ENCODE measurements around the gene TMPRSS3.

The TMPRSS3 gene

DNA sequence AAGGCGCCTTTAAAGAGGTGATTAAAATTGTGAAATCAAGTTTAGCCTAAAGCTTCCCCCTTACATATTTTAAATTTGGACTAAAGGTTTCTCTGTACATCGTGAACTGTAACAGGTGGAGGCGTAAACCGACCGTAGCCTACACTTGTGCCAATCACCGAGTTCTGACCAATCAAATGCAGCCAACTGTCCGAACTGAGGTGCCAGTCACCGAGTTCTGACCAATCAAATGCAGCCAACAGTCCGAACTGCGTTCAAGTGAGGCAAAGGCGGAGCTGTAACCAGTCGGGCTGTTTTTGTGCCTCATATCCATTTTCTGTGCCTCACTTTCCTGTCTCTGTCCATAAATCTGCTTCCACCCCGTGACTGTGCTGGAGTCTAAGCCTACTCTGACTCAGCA is 36.9 kb downstream of the TMPRSS3 start:
- Histone ChIP-seq H3K27me3 (ENCODE audit: control insufficient read depth in 5 of 5, insufficient read depth in 4 of 5, low read length in 5 of 5) (peaks cover 5 to 22% (median 14%) of the 10 kb centered on the region in 5 donors), H3K9ac (ENCODE audit: low read length in 5 of 5) (no peak overlapping the region), H3K27ac (ENCODE audit: low read depth, low read length) (no peak overlapping the region), H3K36me3 (ENCODE audit: control insufficient read depth in 5 of 5, insufficient read depth in 5 of 5, low read length in 5 of 5) (no peaks in the 10 kb centered on the region), H3K4me1 (ENCODE audit: control insufficient read depth in 5 of 5, insufficient read depth in 5 of 5, low read length in 5 of 5) (no peaks in the 10 kb centered on the region), H3K4me3 (ENCODE audit: low read depth in 1 of 5, low read length in 5 of 5) (no peak overlapping the region), H3K9me3 (ENCODE audit: control insufficient read depth in 5 of 5, low read length in 5 of 5) (peaks cover 0 to 25% (median 16%) of the 10 kb centered on the region in 5 donors)

- Histone ChIP-seq H3K27ac (ENCODE audit: low read depth, low read length) (no peak overlapping the region), H3K27me3 (ENCODE audit: control insufficient read depth in 5 of 5, insufficient read depth in 4 of 5, low read length in 5 of 5) (peaks cover 5 to 18% (median 10%) of the 10 kb centered on the region in 5 donors), H3K4me3 (ENCODE audit: low read depth in 1 of 5, low read length in 5 of 5) (no peak overlapping the region), H3K36me3 (ENCODE audit: control insufficient read depth in 5 of 5, insufficient read depth in 5 of 5, low read length in 5 of 5) (no peaks in the 10 kb centered on the region), H3K9ac (ENCODE audit: low read length in 5 of 5) (no peak overlapping the region), H3K9me3 (ENCODE audit: control insufficient read depth in 5 of 5, low read length in 5 of 5) (peaks cover 0 to 26% (median 16%) of the 10 kb centered on the region in 5 donors), H3K4me1 (ENCODE audit: control insufficient read depth in 5 of 5, insufficient read depth in 5 of 5, low read length in 5 of 5) (no peaks in the 10 kb centered on the region)
Observed at GRCh38 chr21:42358261-42358660, 37.6 kb downstream of the TMPRSS3 start.

DNA sequence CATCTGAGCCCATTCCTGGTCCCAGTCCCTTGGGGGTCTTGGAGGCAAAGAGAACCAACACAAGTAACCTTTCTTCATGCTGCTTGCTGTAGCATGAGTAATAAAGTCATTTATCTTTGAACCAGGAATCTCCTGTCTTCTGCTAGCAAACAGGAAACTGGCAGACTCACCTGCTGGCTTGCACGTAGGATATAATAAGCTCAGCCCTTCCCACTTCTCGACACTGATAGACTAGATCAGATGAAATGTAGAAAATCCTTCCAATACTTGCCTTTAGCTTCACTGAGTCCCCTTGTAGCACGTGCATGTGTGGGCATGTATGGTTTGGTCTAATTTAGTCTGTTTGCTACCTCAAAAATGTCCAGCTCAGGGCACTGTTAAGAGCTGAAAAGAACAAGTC is 38.5 kb downstream of the TMPRSS3 start:
- peaks cover 0 to 26% (median 16%) of the 10 kb centered on the region in 5 donors for H3K9me3 ChIP-seq (ENCODE audit: control insufficient read depth in 5 of 5, low read length in 5 of 5)
- no peaks in the 10 kb centered on the region for H3K4me1 ChIP-seq (ENCODE audit: control insufficient read depth in 5 of 5, insufficient read depth in 5 of 5, low read length in 5 of 5)
- H3K27me3 ChIP-seq (ENCODE audit: control insufficient read depth in 5 of 5, insufficient read depth in 4 of 5, low read length in 5 of 5) = peaks cover 5 to 16% (median 7%) of the 10 kb centered on the region in 5 donors
- no peak overlapping the region for H3K4me3 ChIP-seq (ENCODE audit: low read depth in 1 of 5, low read length in 5 of 5)
- H3K36me3 ChIP-seq (ENCODE audit: control insufficient read depth in 5 of 5, insufficient read depth in 5 of 5, low read length in 5 of 5) = no peaks in the 10 kb centered on the region
- H3K27ac ChIP-seq (ENCODE audit: low read depth, low read length) = no peak overlapping the region
- H3K9ac ChIP-seq (ENCODE audit: low read length in 5 of 5) = no peak overlapping the region

GRCh38 chr21:42356650-42357049 is 39.2 kb downstream of the TMPRSS3 start:
- Histone ChIP-seq H3K4me1 (ENCODE audit: control insufficient read depth in 5 of 5, insufficient read depth in 5 of 5, low read length in 5 of 5) (no peaks in the 10 kb centered on the region), H3K27me3 (ENCODE audit: control insufficient read depth in 5 of 5, insufficient read depth in 4 of 5, low read length in 5 of 5) (peaks cover 3 to 10% (median 6%) of the 10 kb centered on the region in 5 donors), H3K36me3 (ENCODE audit: control insufficient read depth in 5 of 5, insufficient read depth in 5 of 5, low read length in 5 of 5) (no peaks in the 10 kb centered on the region), H3K27ac (ENCODE audit: low read depth, low read length) (no peak overlapping the region), H3K9ac (ENCODE audit: low read length in 5 of 5) (no peak overlapping the region), H3K9me3 (ENCODE audit: control insufficient read depth in 5 of 5, low read length in 5 of 5) (peaks cover 0 to 26% (median 16%) of the 10 kb centered on the region in 5 donors), H3K4me3 (ENCODE audit: low read depth in 1 of 5, low read length in 5 of 5) (no peak overlapping the region)

DNA sequence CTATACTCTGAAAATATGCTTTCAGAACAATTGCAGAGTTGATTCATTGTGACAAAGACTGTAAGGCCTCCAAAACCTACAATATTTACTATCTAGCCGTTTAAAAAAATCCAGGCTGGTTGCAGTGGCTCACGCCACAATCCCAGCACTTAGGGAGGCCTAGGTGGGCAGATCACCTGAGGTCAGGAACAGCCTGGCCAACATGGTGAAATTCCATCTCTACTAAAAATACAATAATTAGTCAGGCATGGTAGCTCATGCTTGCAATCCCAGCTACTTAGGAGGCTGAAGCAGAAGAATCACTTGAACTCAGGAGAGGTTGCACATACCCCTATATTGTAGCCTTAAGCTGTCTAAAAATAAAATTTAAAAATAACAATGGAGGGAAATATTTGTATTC is 39.8 kb downstream of the TMPRSS3 start:
- H3K27me3 ChIP-seq (ENCODE audit: control insufficient read depth in 5 of 5, insufficient read depth in 4 of 5, low read length in 5 of 5) = peaks cover 3 to 7% (median 5%) of the 10 kb centered on the region in 5 donors
- peaks cover 0 to 26% (median 16%) of the 10 kb centered on the region in 5 donors for H3K9me3 ChIP-seq (ENCODE audit: control insufficient read depth in 5 of 5, low read length in 5 of 5)
- H3K4me3 ChIP-seq (ENCODE audit: low read depth in 1 of 5, low read length in 5 of 5) = no peak overlapping the region
- no peak overlapping the region for H3K9ac ChIP-seq (ENCODE audit: low read length in 5 of 5)
- peaks cover 0 to 2% (median 0%) of the 10 kb centered on the region in 5 donors for H3K4me1 ChIP-seq (ENCODE audit: control insufficient read depth in 5 of 5, insufficient read depth in 5 of 5, low read length in 5 of 5)
- no peak overlapping the region for H3K27ac ChIP-seq (ENCODE audit: low read depth, low read length)
- no peaks in the 10 kb centered on the region for H3K36me3 ChIP-seq (ENCODE audit: control insufficient read depth in 5 of 5, insufficient read depth in 5 of 5, low read length in 5 of 5)

- Histone ChIP-seq H3K9ac (ENCODE audit: low read length in 5 of 5) (no peak overlapping the region), H3K36me3 (ENCODE audit: control insufficient read depth in 5 of 5, insufficient read depth in 5 of 5, low read length in 5 of 5) (no peaks in the 10 kb centered on the region), H3K4me1 (ENCODE audit: control insufficient read depth in 5 of 5, insufficient read depth in 5 of 5, low read length in 5 of 5) (peaks cover 0 to 3% (median 0%) of the 10 kb centered on the region in 5 donors), H3K27ac (ENCODE audit: low read depth, low read length) (no peak overlapping the region), H3K4me3 (ENCODE audit: low read depth in 1 of 5, low read length in 5 of 5) (no peak overlapping the region), H3K27me3 (ENCODE audit: control insufficient read depth in 5 of 5, insufficient read depth in 4 of 5, low read length in 5 of 5) (peaks cover 0 to 6% (median 0%) of the 10 kb centered on the region in 5 donors), H3K9me3 (ENCODE audit: control insufficient read depth in 5 of 5, low read length in 5 of 5) (peaks cover 0 to 18% (median 8%) of the 10 kb centered on the region in 5 donors)
Observed at GRCh38 chr21:42353623-42354022, 42.2 kb downstream of the TMPRSS3 start.

- H3K36me3 ChIP-seq (ENCODE audit: control insufficient read depth in 5 of 5, insufficient read depth in 5 of 5, low read length in 5 of 5) = no peaks in the 10 kb centered on the region
- peaks cover 0 to 18% (median 8%) of the 10 kb centered on the region in 5 donors for H3K9me3 ChIP-seq (ENCODE audit: control insufficient read depth in 5 of 5, low read length in 5 of 5)
- H3K27me3 ChIP-seq (ENCODE audit: control insufficient read depth in 5 of 5, insufficient read depth in 4 of 5, low read length in 5 of 5) = peaks cover 0 to 8% (median 0%) of the 10 kb centered on the region in 5 donors
- H3K27ac ChIP-seq (ENCODE audit: low read depth, low read length) = no peak overlapping the region
- no peak overlapping the region for H3K4me3 ChIP-seq (ENCODE audit: low read depth in 1 of 5, low read length in 5 of 5)
- H3K4me1 ChIP-seq (ENCODE audit: control insufficient read depth in 5 of 5, insufficient read depth in 5 of 5, low read length in 5 of 5) = peaks cover 0 to 3% (median 0%) of the 10 kb centered on the region in 5 donors
- H3K9ac ChIP-seq (ENCODE audit: low read length in 5 of 5) = no peak overlapping the region
Observed at GRCh38 chr21:42352441-42353095, 43.3 kb downstream of the TMPRSS3 start.

DNA sequence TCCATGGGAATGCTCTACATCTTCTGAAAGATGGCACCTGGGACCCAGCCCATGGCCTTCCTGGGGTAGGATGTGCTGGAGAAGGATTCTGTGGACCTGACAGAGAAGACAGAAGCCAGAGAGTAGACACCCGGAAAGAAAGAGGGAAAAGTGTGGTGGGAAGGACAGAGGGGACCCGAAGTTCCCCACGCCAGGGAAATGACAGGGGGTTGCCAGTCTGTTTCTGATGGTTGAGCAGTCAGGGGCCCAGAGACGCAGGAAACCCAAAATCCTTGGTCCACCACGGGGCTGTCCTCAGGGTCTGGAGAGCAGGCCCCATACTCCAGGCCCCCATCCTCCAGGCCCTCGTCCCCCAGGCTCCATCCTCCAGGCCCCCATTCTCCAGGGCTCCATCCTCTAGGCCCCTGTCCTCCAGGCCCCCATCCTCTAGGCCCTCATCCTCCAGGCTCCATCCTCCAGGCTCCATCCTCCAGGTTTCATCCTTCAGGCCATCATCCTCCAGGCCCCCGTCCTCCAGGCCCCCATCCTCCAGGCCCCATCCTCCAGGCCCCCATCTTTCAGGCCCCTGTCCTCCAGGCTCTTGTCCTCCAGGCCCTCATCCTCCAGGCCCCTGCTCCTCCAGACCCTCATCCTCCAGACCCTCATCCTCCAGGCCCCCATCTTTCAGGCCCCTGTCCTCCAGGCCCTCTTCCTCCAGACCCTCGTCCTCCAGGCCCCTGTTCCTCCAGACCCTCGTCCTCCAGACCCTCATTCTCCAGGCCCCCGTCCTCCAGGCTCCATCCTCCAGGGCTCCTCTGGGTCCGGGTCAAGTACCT is 44.0 kb downstream of the TMPRSS3 start:
- Histone ChIP-seq H3K4me1 (ENCODE audit: control insufficient read depth in 5 of 5, insufficient read depth in 5 of 5, low read length in 5 of 5) (peaks cover 0 to 3% (median 0%) of the 10 kb centered on the region in 5 donors), H3K36me3 (ENCODE audit: control insufficient read depth in 5 of 5, insufficient read depth in 5 of 5, low read length in 5 of 5) (no peaks in the 10 kb centered on the region), H3K9ac (ENCODE audit: low read length in 5 of 5) (no peak overlapping the region), H3K27ac (ENCODE audit: low read depth, low read length) (no peak overlapping the region), H3K9me3 (ENCODE audit: control insufficient read depth in 5 of 5, low read length in 5 of 5) (peaks cover 0 to 16% (median 5%) of the 10 kb centered on the region in 5 donors), H3K4me3 (ENCODE audit: low read depth in 1 of 5, low read length in 5 of 5) (no peak overlapping the region), H3K27me3 (ENCODE audit: control insufficient read depth in 5 of 5, insufficient read depth in 4 of 5, low read length in 5 of 5) (peaks cover 0 to 8% (median 5%) of the 10 kb centered on the region in 5 donors)

DNA sequence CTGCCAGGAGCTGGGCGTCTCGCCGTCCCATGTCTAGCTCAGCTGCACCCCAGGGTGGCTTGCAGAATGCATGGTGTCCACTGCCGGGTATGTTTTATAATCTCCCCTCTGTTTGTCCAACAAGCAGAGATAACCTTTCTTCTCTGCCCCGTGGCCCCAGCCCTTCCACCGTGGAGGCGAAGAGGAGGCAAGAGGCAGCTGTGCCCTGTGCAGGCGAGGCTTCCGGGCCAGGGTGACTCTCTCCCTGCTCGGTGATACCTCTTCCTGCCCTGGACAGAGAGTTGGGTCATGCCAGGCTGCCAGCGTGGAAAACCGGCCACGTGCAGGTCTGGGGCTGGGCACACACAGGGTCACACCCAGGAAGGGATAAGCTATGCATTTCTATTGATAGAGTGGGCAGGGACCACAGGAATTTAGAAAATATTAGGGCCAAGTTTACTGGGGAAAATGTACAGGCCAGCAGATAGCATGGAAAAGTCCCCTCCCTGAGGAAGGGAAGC is 44.9 kb downstream of the TMPRSS3 start, which contains the start of gene TFF2:
TFF2 (minus strand) TSS at position 68 of the 500 bp plus-strand sequence; CDS start at position 31, 37 bp downstream.
- H3K4me1 ChIP-seq (ENCODE audit: control insufficient read depth in 5 of 5, insufficient read depth in 5 of 5, low read length in 5 of 5) = peaks cover 0 to 3% (median 0%) of the 10 kb centered on the region in 5 donors
- H3K36me3 ChIP-seq (ENCODE audit: control insufficient read depth in 5 of 5, insufficient read depth in 5 of 5, low read length in 5 of 5) = no peaks in the 10 kb centered on the region
- no peak within 1 kb of the TSS for H3K27ac ChIP-seq (ENCODE audit: low read depth, low read length)
- H3K27me3 ChIP-seq (ENCODE audit: control insufficient read depth in 5 of 5, insufficient read depth in 4 of 5, low read length in 5 of 5) = peaks cover 0 to 9% (median 7%) of the 10 kb centered on the region in 5 donors
- no peak within 1 kb of the TSS for H3K9ac ChIP-seq (ENCODE audit: low read length in 5 of 5)
- peaks cover 0 to 13% (median 4%) of the 10 kb centered on the region in 5 donors for H3K9me3 ChIP-seq (ENCODE audit: control insufficient read depth in 5 of 5, low read length in 5 of 5)
- no peak within 1 kb of the TSS for H3K4me3 ChIP-seq (ENCODE audit: low read depth in 1 of 5, low read length in 5 of 5)

Data from subcutaneous abdominal adipose tissue (tissue), 5 donors.